ENCODE data around the gene BEST4. TPM values are rescaled to one million over a fixed set of nuclear protein-coding genes. Genes with fewer than 3 reads are reported as not detected.
"Not testable (repeated sequence)": the region's sequence is repeated elsewhere in the genome, so short reads cannot be mapped to it uniquely, and the experiment has no call there.

BEST4 gene
- total and polyA plus RNA-seq, 7 donors: 0.08 TPM; not detected in 6

GRCh38 chr1:44802306-44803061 is 14.5 kb upstream of the BEST4 start:
- intact Hi-C loops (cut with DNase I): no loop called here
- H3K9me3 ChIP-seq: no peaks in the 10 kb centered on the region
- ATAC-seq: no peak
- peak overlapping the region; percentile 23 for H3K27ac ChIP-seq
- peaks cover 19% of the 10 kb centered on the region for H3K4me1 ChIP-seq
- H3K36me3 ChIP-seq (ENCODE audit: insufficient read depth in 1 of 2, low read depth in 1 of 2): peaks cover 0 to 39% of the 10 kb centered on the region in 2 donors
- 67 to 72% (median 71%) methylated on average over 13 of the region's 13 CpGs for WGBS, 3 donors
- peak in 1 of 2 donors; percentile 50 for DNase-seq
- H3K27me3 ChIP-seq (ENCODE audit: insufficient read depth in 3 of 3, low read length in 2 of 3): no peaks in the 10 kb centered on the region
- TF ChIP-seq, protein P1, sequence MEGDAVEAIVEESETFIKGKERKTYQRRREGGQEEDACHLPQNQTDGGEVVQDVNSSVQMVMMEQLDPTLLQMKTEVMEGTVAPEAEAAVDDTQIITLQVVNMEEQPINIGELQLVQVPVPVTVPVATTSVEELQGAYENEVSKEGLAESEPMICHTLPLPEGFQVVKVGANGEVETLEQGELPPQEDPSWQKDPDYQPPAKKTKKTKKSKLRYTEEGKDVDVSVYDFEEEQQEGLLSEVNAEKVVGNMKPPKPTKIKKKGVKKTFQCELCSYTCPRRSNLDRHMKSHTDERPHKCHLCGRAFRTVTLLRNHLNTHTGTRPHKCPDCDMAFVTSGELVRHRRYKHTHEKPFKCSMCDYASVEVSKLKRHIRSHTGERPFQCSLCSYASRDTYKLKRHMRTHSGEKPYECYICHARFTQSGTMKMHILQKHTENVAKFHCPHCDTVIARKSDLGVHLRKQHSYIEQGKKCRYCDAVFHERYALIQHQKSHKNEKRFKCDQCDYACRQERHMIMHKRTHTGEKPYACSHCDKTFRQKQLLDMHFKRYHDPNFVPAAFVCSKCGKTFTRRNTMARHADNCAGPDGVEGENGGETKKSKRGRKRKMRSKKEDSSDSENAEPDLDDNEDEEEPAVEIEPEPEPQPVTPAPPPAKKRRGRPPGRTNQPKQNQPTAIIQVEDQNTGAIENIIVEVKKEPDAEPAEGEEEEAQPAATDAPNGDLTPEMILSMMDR (IDR thresholded peaks at IDR 0.05): no peak
- peak overlapping the region; percentile 74 for H3K4me3 ChIP-seq

- ATAC-seq (no peak), DNase-seq (peak in 1 of 2 donors; percentile 59)
- TF ChIP-seq, protein P1 (IDR thresholded peaks at IDR 0.05): no peak
- peak overlapping the region; percentile 23 for H3K27ac ChIP-seq
- H3K4me1 ChIP-seq: peaks cover 11% of the 10 kb centered on the region
- H3K27me3 ChIP-seq (ENCODE audit: insufficient read depth in 3 of 3, low read length in 2 of 3): no peaks in the 10 kb centered on the region
- peak overlapping the region; percentile 74 for H3K4me3 ChIP-seq
- H3K9me3 ChIP-seq: no peaks in the 10 kb centered on the region
- H3K36me3 ChIP-seq (ENCODE audit: insufficient read depth in 1 of 2, low read depth in 1 of 2): peaks cover 0 to 39% of the 10 kb centered on the region in 2 donors
- WGBS, 3 donors: 61 to 66% (median 63%) methylated on average over 13 of the region's 13 CpGs
- intact Hi-C loops (cut with DNase I): no loop called here
Observed at GRCh38 chr1:44801491-44802305, 13.7 kb upstream of the BEST4 start.

- Histone ChIP-seq H3K27ac (peak within 1 kb of the TSS; percentile 96), H3K4me1 (peaks cover 3% of the 10 kb centered on the region), H3K36me3 (ENCODE audit: insufficient read depth in 1 of 2, low read depth in 1 of 2) (peaks cover 0 to 26% of the 10 kb centered on the region in 2 donors), H3K27me3 (ENCODE audit: insufficient read depth in 3 of 3, low read length in 2 of 3) (no peaks in the 10 kb centered on the region), H3K9me3 (no peaks in the 10 kb centered on the region), H3K4me3 (peak within 1 kb of the TSS; percentile 74)
- intact Hi-C loops (cut with DNase I): no loop called here
- ATAC-seq (peak; percentile 94 to 96 (median 96)), DNase-seq (peak; percentile 96 to 98)
- TF ChIP-seq, protein P1 (IDR thresholded peaks at IDR 0.05): peak; percentile 89
- WGBS, 3 donors: 0 to 1% (median 1%) methylated on average over 38 to 79 of the region's 79 CpGs
Observed at GRCh38 chr1:44799770-44800584, 12.0 kb upstream of the BEST4 start, which contains the start of gene PLK3. TSS of gene PLK3 (plus strand) at chr1:44800377. CDS start at chr1:44800464, 87 bp downstream.

- Histone ChIP-seq H3K27ac (peak overlapping the region; percentile 96), H3K36me3 (ENCODE audit: insufficient read depth in 1 of 2, low read depth in 1 of 2) (peaks cover 0 to 13% of the 10 kb centered on the region in 2 donors), H3K4me1 (peaks cover 3% of the 10 kb centered on the region), H3K27me3 (ENCODE audit: insufficient read depth in 3 of 3, low read length in 2 of 3) (no peaks in the 10 kb centered on the region), H3K9me3 (no peaks in the 10 kb centered on the region), H3K4me3 (no peak overlapping the region)
- DNase-seq (no peak), ATAC-seq (no peak)
- WGBS, 3 donors: 84 to 85% (median 84%) methylated on average over 10 of the region's 10 CpGs
- TF ChIP-seq, protein P1 (IDR thresholded peaks at IDR 0.05): no peak
- intact Hi-C loops (cut with DNase I): no loop called here
Observed at GRCh38 chr1:44798481-44799365, 10.8 kb upstream of the BEST4 start.

- not testable (repeated sequence) for ATAC-seq
Observed at GRCh38 chr1:44797886-44798285, 9.9 kb upstream of the BEST4 start.

More at GRCh38 chr1:44797886-44798285, 9.9 kb upstream of the BEST4 start:
- H3K4me3 ChIP-seq; H3K9me3 ChIP-seq; H3K36me3 ChIP-seq (ENCODE audit: insufficient read depth in 1 of 2, low read depth in 1 of 2); H3K4me1 ChIP-seq; H3K27me3 ChIP-seq (ENCODE audit: insufficient read depth in 3 of 3, low read length in 2 of 3); intact Hi-C loops (cut with DNase I); DNase-seq: not testable (repeated sequence)
- peak overlapping the region; percentile 96 for H3K27ac ChIP-seq
- 74 to 86% (median 82%) methylated on average over 8 of the region's 8 CpGs for WGBS, 3 donors

Measured in psoas muscle (tissue), 8 donors.